Measurements from ENCODE around the gene ATP5ME. TPM values are rescaled to one million over a fixed set of nuclear protein-coding genes. Genes with fewer than 3 reads are reported as not detected.
A peak's percentile ranks its signal among the peaks of the same experiment; 100 is the strongest.

The ATP5ME gene
- polyA plus RNA-seq, 2 donors = 539 to 570 TPM

GRCh38 chr4:692771-693554 is 18.9 kb upstream of the ATP5ME start:
- Histone ChIP-seq H3K4me1 (ENCODE audit: control insufficient read depth in 2 of 2, insufficient read depth in 2 of 2, low read length in 1 of 2) (peaks cover 2 to 8% of the 10 kb centered on the region in 2 donors), H3K27me3 (ENCODE audit: control insufficient read depth in 1 of 2, insufficient read depth in 2 of 2, low read length in 2 of 2) (no peaks in the 10 kb centered on the region), H3K27ac (ENCODE audit: low read depth in 2 of 2, low read length in 1 of 2) (no peak overlapping the region), H3K36me3 (ENCODE audit: control insufficient read depth in 2 of 2, insufficient read depth in 2 of 2, low read length in 1 of 2) (peaks cover 0 to 2% of the 10 kb centered on the region in 2 donors), H3K9me3 (ENCODE audit: control insufficient read depth in 2 of 2, insufficient read depth in 1 of 2, low read depth in 1 of 2, low read length in 1 of 2) (no peaks in the 10 kb centered on the region), H3K4me3 (ENCODE audit: low read depth in 1 of 2, low read length in 2 of 2) (no peak overlapping the region)
- WGBS, 2 donors = 78 to 79% methylated on average over 32 of the region's 32 CpGs

GRCh38 chr4:689723-690122 is 15.6 kb upstream of the ATP5ME start:
- peak overlapping the region; percentile 30 to 78 for H3K27ac ChIP-seq (ENCODE audit: low read depth in 2 of 2, low read length in 1 of 2)

GRCh38 chr4:688854-689681 is 15.0 kb upstream of the ATP5ME start, which contains the start of gene SLC49A3:
Gene SLC49A3, minus strand, starts transcription at chr4:689151. Its CDS starts 24 bp downstream, at chr4:689127.
- peak within 1 kb of the TSS; percentile 39 to 52 for H3K4me3 ChIP-seq (ENCODE audit: low read depth in 1 of 2, low read length in 2 of 2)
- 12 to 16% methylated on average over 42 to 59 of the region's 59 CpGs for WGBS, 2 donors

More at GRCh38 chr4:689723-690122, 15.6 kb upstream of the ATP5ME start:
- H3K4me3 ChIP-seq (ENCODE audit: low read depth in 1 of 2, low read length in 2 of 2) = peak overlapping the region in 1 of 2 donors; percentile 52
- 79 to 90% methylated on average over 8 of the region's 8 CpGs for WGBS, 2 donors
- H3K9me3 ChIP-seq (ENCODE audit: control insufficient read depth in 2 of 2, insufficient read depth in 1 of 2, low read depth in 1 of 2, low read length in 1 of 2) = no peaks in the 10 kb centered on the region
- peaks cover 6 to 26% of the 10 kb centered on the region in 2 donors for H3K4me1 ChIP-seq (ENCODE audit: control insufficient read depth in 2 of 2, insufficient read depth in 2 of 2, low read length in 1 of 2)
- H3K27me3 ChIP-seq (ENCODE audit: control insufficient read depth in 1 of 2, insufficient read depth in 2 of 2, low read length in 2 of 2) = no peaks in the 10 kb centered on the region
- H3K36me3 ChIP-seq (ENCODE audit: control insufficient read depth in 2 of 2, insufficient read depth in 2 of 2, low read length in 1 of 2) = peaks cover 0 to 2% of the 10 kb centered on the region in 2 donors

GRCh38 chr4:687971-688853 is 14.1 kb upstream of the ATP5ME start:
- no peaks in the 10 kb centered on the region for H3K27me3 ChIP-seq (ENCODE audit: control insufficient read depth in 1 of 2, insufficient read depth in 2 of 2, low read length in 2 of 2)
- H3K27ac ChIP-seq (ENCODE audit: low read depth in 2 of 2, low read length in 1 of 2) = peak overlapping the region; percentile 71 to 78
- no peaks in the 10 kb centered on the region for H3K9me3 ChIP-seq (ENCODE audit: control insufficient read depth in 2 of 2, insufficient read depth in 1 of 2, low read depth in 1 of 2, low read length in 1 of 2)
- peaks cover 0 to 2% of the 10 kb centered on the region in 2 donors for H3K36me3 ChIP-seq (ENCODE audit: control insufficient read depth in 2 of 2, insufficient read depth in 2 of 2, low read length in 1 of 2)
- H3K4me1 ChIP-seq (ENCODE audit: control insufficient read depth in 2 of 2, insufficient read depth in 2 of 2, low read length in 1 of 2) = peaks cover 6 to 32% of the 10 kb centered on the region in 2 donors
- WGBS, 2 donors = 65% methylated on average over 26 of the region's 26 CpGs
- peak overlapping the region; percentile 39 to 52 for H3K4me3 ChIP-seq (ENCODE audit: low read depth in 1 of 2, low read length in 2 of 2)

More at GRCh38 chr4:688854-689681, 15.0 kb upstream of the ATP5ME start, which contains the start of gene SLC49A3:
- H3K36me3 ChIP-seq (ENCODE audit: control insufficient read depth in 2 of 2, insufficient read depth in 2 of 2, low read length in 1 of 2) = peaks cover 0 to 2% of the 10 kb centered on the region in 2 donors
- H3K9me3 ChIP-seq (ENCODE audit: control insufficient read depth in 2 of 2, insufficient read depth in 1 of 2, low read depth in 1 of 2, low read length in 1 of 2) = no peaks in the 10 kb centered on the region
- peak within 1 kb of the TSS; percentile 30 to 78 for H3K27ac ChIP-seq (ENCODE audit: low read depth in 2 of 2, low read length in 1 of 2)
- no peaks in the 10 kb centered on the region for H3K27me3 ChIP-seq (ENCODE audit: control insufficient read depth in 1 of 2, insufficient read depth in 2 of 2, low read length in 2 of 2)
- peaks cover 6 to 28% of the 10 kb centered on the region in 2 donors for H3K4me1 ChIP-seq (ENCODE audit: control insufficient read depth in 2 of 2, insufficient read depth in 2 of 2, low read length in 1 of 2)

- Histone ChIP-seq H3K27me3 (ENCODE audit: control insufficient read depth in 1 of 2, insufficient read depth in 2 of 2, low read length in 2 of 2) (no peaks in the 10 kb centered on the region), H3K9me3 (ENCODE audit: control insufficient read depth in 2 of 2, insufficient read depth in 1 of 2, low read depth in 1 of 2, low read length in 1 of 2) (no peaks in the 10 kb centered on the region), H3K4me3 (ENCODE audit: low read depth in 1 of 2, low read length in 2 of 2) (peak overlapping the region in 1 of 2 donors; percentile 14), H3K27ac (ENCODE audit: low read depth in 2 of 2, low read length in 1 of 2) (peak overlapping the region; percentile 71 to 78), H3K36me3 (ENCODE audit: control insufficient read depth in 2 of 2, insufficient read depth in 2 of 2, low read length in 1 of 2) (peaks cover 0 to 2% of the 10 kb centered on the region in 2 donors), H3K4me1 (ENCODE audit: control insufficient read depth in 2 of 2, insufficient read depth in 2 of 2, low read length in 1 of 2) (peaks cover 6 to 34% of the 10 kb centered on the region in 2 donors)
- WGBS, 2 donors = 56% methylated on average over 38 of the region's 38 CpGs
Observed at GRCh38 chr4:687048-687970, 13.2 kb upstream of the ATP5ME start.

GRCh38 chr4:686413-687040 is 12.5 kb upstream of the ATP5ME start:
- no peak overlapping the region for H3K27ac ChIP-seq (ENCODE audit: low read depth in 2 of 2, low read length in 1 of 2)
- H3K4me1 ChIP-seq (ENCODE audit: control insufficient read depth in 2 of 2, insufficient read depth in 2 of 2, low read length in 1 of 2) = peaks cover 6 to 34% of the 10 kb centered on the region in 2 donors
- H3K27me3 ChIP-seq (ENCODE audit: control insufficient read depth in 1 of 2, insufficient read depth in 2 of 2, low read length in 2 of 2) = no peaks in the 10 kb centered on the region
- peaks cover 0 to 2% of the 10 kb centered on the region in 2 donors for H3K36me3 ChIP-seq (ENCODE audit: control insufficient read depth in 2 of 2, insufficient read depth in 2 of 2, low read length in 1 of 2)
- WGBS, 2 donors = 92 to 93% methylated on average over 29 to 31 of the region's 31 CpGs
- no peaks in the 10 kb centered on the region for H3K9me3 ChIP-seq (ENCODE audit: control insufficient read depth in 2 of 2, insufficient read depth in 1 of 2, low read depth in 1 of 2, low read length in 1 of 2)
- H3K4me3 ChIP-seq (ENCODE audit: low read depth in 1 of 2, low read length in 2 of 2) = no peak overlapping the region

GRCh38 chr4:685679-686412 is 11.8 kb upstream of the ATP5ME start:
- H3K27me3 ChIP-seq (ENCODE audit: control insufficient read depth in 1 of 2, insufficient read depth in 2 of 2, low read length in 2 of 2) = no peaks in the 10 kb centered on the region
- H3K4me1 ChIP-seq (ENCODE audit: control insufficient read depth in 2 of 2, insufficient read depth in 2 of 2, low read length in 1 of 2) = peaks cover 11 to 34% of the 10 kb centered on the region in 2 donors
- no peak overlapping the region for H3K27ac ChIP-seq (ENCODE audit: low read depth in 2 of 2, low read length in 1 of 2)
- no peak overlapping the region for H3K4me3 ChIP-seq (ENCODE audit: low read depth in 1 of 2, low read length in 2 of 2)
- no peaks in the 10 kb centered on the region for H3K9me3 ChIP-seq (ENCODE audit: control insufficient read depth in 2 of 2, insufficient read depth in 1 of 2, low read depth in 1 of 2, low read length in 1 of 2)
- H3K36me3 ChIP-seq (ENCODE audit: control insufficient read depth in 2 of 2, insufficient read depth in 2 of 2, low read length in 1 of 2) = peaks cover 0 to 2% of the 10 kb centered on the region in 2 donors
- WGBS, 2 donors = 92 to 94% methylated on average over 37 of the region's 37 CpGs
